PC-3 (cell line): ENCODE data around the gene TNRC18. TPM values are rescaled to one million over a fixed set of nuclear protein-coding genes. Genes with fewer than 3 reads are reported as not detected.
"Not testable (repeated sequence)": the region's sequence is repeated elsewhere in the genome, so short reads cannot be mapped to it uniquely, and the experiment has no call there.

Source experiments
- ATAC-seq: fragments of 200-7000 bp; cut with Tn5 transposase; 2 replicates; pipeline ENCODE4 v1.9.1; 2020; ENCODE audit warnings: mild to moderate bottlenecking, moderate library complexity
- BruUV-seq: library from RNA; stranded (reverse); fragments of 400-500 nt; replicated peaks from 2 replicates; lab custom pipeline; 2021; lab: Mats Ljungman, UMichigan
- CTCF ChIA-PET: fragments of 300-600 bp; sonication (Branson Sonifier 250); formaldehyde crosslinking; loops from one replicate; lab custom pipeline; 2022; ENCODE audit warnings: antibody characterized with exemption; lab: Charles Lee
- POLR2A ChIA-PET: fragments of 300-600 bp; sonication (Branson Sonifier 250); formaldehyde crosslinking; loops from one replicate; lab custom pipeline; 2022; ENCODE audit warnings: antibody characterized with exemption; ENCODE audit not compliant: unreplicated experiment; lab: Charles Lee
- DNase-seq: peaks from one replicate; pipeline ENCODE4 v3.0.0-alpha.2; 2015
- H2AFZ ChIP-seq: fragments of 300-600 bp; sonication (generic); 2 replicates; pipeline ENCODE4 v1.6.0; 2016; ENCODE audit warnings: antibody characterized with exemption, low read length
- H3F3A ChIP-seq: fragments of 300-600 bp; sonication (generic); one replicate; pipeline ENCODE4 v1.6.0; 2017; ENCODE audit warnings: antibody characterized with exemption, low read length, control low read depth, mild to moderate bottlenecking; ENCODE audit not compliant: unreplicated experiment
- H3K27ac ChIP-seq: fragments of 300-600 bp; sonication (generic); 2 replicates; pipeline ENCODE4 v1.5.1; 2016; ENCODE audit warnings: mild to moderate bottlenecking, low read length
- H3K27me3 ChIP-seq: fragments of 300-600 bp; sonication (generic); 2 replicates; pipeline ENCODE4 v1.6.1; 2016; ENCODE audit warnings: low read length, mixed read lengths
- H3K36me3 ChIP-seq: fragments of 300-600 bp; sonication (generic); 2 replicates; pipeline ENCODE4 v1.6.1; 2016; ENCODE audit warnings: low read depth, mixed run types, low read length, mixed read lengths
- H3K4me1 ChIP-seq: fragments of 300-600 bp; sonication (generic); 2 replicates; pipeline ENCODE4 v1.5.1; 2016; ENCODE audit warnings: low read length; ENCODE audit not compliant: insufficient read depth
- H3K4me2 ChIP-seq: fragments of 300-600 bp; sonication (generic); 2 replicates; pipeline ENCODE4 v1.6.0; 2016; ENCODE audit warnings: low read length
- H3K4me3 ChIP-seq: fragments of 300-600 bp; sonication (generic); 2 replicates; pipeline ENCODE4 v1.5.1; 2016; ENCODE audit warnings: mild to moderate bottlenecking, low read length, mixed read lengths
- H3K79me2 ChIP-seq: fragments of 300-600 bp; sonication (generic); 2 replicates; pipeline ENCODE4 v1.6.1; 2017; ENCODE audit warnings: low read length, mixed read lengths
- H3K9ac ChIP-seq: fragments of 300-600 bp; sonication (generic); 2 replicates; pipeline ENCODE4 v1.6.0; 2016; ENCODE audit warnings: mild to moderate bottlenecking, low read length
- H3K9me2 ChIP-seq: fragments of 300-600 bp; sonication (generic); replicated peaks from 2 replicates; pipeline ENCODE4 v1.6.1; 2016; ENCODE audit warnings: mixed run types, low read length, mixed read lengths
- H3K9me3 ChIP-seq: fragments of 300-600 bp; sonication (generic); 2 replicates; pipeline ENCODE4 v1.6.1; 2016; ENCODE audit warnings: low read length, mixed read lengths
- H4K20me1 ChIP-seq: fragments of 300-600 bp; sonication (generic); 2 replicates; pipeline ENCODE4 v1.6.1; 2016; ENCODE audit warnings: low read length, mixed read lengths
- EZH2 ChIP-seq: fragments of 300-600 bp; sonication (generic); IDR thresholded peaks from one replicate; pipeline ENCODE4 v1.6.1; 2017; ENCODE audit warnings: antibody characterized with exemption, mild to moderate bottlenecking, low read length; ENCODE audit not compliant: unreplicated experiment
- EZH2phosphoT487 ChIP-seq: fragments of 300-600 bp; sonication (generic); IDR thresholded peaks from 2 replicates; pipeline ENCODE4 v1.6.1; 2018; ENCODE audit warnings: mild to moderate bottlenecking, antibody characterized with exemption, low read length, borderline replicate concordance
- intact Hi-C: fragments of 100-400 bp; cut with micrococcal nuclease; formaldehyde crosslinking; loops from 2 replicates; pipeline ENCODE4 v1.9.0; 2023
- total RNA-seq: library from RNA; depleted of rRNA; stranded (reverse); fragments of >200 nt; gene quantifications from 2 replicates; pipeline ENCODE4 v1.2.3, GENCODE V29; 2014
- TF ChIP-seq, protein P1 (sequence below): fragments of 300-600 bp; sonication (generic); conservative IDR thresholded peaks from 2 replicates; pipeline ENCODE4 v1.5.1; 2017; ENCODE audit warnings: antibody characterized with exemption, low read depth, mild to moderate bottlenecking, low read length

TNRC18 gene
- total RNA-seq, 1 experiment from 2014 or later = 26.8 TPM

DNA sequence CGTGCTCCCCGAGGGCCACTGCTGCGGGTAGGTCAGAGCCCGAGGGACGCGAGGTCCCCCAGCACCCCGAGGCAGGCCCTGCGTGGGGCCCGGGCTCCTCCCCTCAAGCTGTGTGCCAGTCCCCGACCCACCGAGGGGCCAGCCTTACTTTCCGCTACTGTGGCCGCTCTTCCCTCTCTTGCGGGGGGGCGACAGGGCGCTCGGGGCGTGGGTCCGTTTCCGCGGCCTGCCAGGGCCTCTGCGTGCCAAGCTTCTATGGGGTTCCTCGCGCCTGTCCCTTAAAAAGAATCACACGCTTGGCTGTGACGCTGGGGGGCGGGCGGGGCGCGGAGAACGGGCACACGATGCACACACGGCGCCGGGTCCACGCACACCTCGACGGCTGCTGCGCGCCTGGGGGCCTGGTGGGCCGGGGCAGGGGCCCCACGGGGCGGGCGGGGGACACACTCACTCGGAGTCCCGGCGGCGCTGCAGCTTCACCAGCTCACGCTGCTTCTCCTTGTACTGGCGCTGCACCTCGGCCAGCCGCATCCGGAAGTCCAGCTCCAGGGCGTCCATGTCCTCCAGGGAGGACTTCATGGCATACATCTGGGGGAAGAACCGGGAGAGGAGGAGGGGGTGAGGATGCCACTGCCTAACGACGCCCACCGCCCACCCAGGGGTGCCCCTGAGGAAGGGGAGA, 62.0 kb downstream of the TNRC18 start:
- no peak for DNase-seq
- Histone ChIP-seq H2AFZ (no peak overlapping the region), H3K36me3 (peaks cover 4% of the 10 kb centered on the region; the same call in 1 of the 2 replicates), H3K9me3 (no peaks in the 10 kb centered on the region), H3K27ac (no peak overlapping the region), H4K20me1 (no peaks in the 10 kb centered on the region), H3K9me2 (no peaks in the 10 kb centered on the region), H3K27me3 (no peaks in the 10 kb centered on the region), H3K79me2 (no peaks in the 10 kb centered on the region), H3F3A (no peaks in the 10 kb centered on the region), H3K4me3 (no peak overlapping the region), H3K4me2 (no peak overlapping the region), H3K9ac (no peak overlapping the region), H3K4me1 (no peaks in the 10 kb centered on the region)
- no TSS peak for BruUV-seq
- TF ChIP-seq EZH2 = no peak
- TF ChIP-seq, protein P1, sequence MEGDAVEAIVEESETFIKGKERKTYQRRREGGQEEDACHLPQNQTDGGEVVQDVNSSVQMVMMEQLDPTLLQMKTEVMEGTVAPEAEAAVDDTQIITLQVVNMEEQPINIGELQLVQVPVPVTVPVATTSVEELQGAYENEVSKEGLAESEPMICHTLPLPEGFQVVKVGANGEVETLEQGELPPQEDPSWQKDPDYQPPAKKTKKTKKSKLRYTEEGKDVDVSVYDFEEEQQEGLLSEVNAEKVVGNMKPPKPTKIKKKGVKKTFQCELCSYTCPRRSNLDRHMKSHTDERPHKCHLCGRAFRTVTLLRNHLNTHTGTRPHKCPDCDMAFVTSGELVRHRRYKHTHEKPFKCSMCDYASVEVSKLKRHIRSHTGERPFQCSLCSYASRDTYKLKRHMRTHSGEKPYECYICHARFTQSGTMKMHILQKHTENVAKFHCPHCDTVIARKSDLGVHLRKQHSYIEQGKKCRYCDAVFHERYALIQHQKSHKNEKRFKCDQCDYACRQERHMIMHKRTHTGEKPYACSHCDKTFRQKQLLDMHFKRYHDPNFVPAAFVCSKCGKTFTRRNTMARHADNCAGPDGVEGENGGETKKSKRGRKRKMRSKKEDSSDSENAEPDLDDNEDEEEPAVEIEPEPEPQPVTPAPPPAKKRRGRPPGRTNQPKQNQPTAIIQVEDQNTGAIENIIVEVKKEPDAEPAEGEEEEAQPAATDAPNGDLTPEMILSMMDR = no peak
- TF ChIP-seq EZH2phosphoT487 = no peak
- ChIA-PET CTCF (no interaction called here), POLR2A (no interaction called here)
- intact Hi-C loops = no loop called here
- no peak for ATAC-seq

DNA sequence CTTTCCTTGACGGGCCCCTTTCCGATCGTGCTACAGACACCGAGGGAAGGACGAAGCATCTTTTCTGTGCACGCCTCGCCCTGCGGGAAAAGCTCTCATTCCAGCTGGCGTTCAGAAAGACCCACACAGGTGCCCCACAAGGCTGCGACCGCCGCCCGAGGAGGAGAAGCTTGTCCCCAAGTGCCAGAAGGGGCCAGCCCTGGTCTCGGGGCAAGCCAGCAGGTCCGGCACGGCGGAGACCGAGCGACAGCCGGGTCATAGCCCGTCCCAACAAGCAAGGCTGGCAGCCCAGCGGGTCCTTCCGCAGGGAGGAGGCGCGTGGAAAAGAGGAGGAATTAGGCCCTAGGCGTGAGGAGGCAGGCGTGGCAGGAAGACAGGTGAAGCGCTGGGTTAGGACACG, 62.7 kb downstream of the TNRC18 start:
- Histone ChIP-seq H3K36me3 (peaks cover 8% of the 10 kb centered on the region), H2AFZ (no peak overlapping the region), H3F3A (no peaks in the 10 kb centered on the region), H3K9me2 (no peaks in the 10 kb centered on the region), H3K27me3 (no peaks in the 10 kb centered on the region), H3K4me3 (no peak overlapping the region), H3K9ac (no peak overlapping the region), H3K4me2 (no peak overlapping the region), H4K20me1 (no peaks in the 10 kb centered on the region), H3K27ac (no peak overlapping the region), H3K4me1 (no peaks in the 10 kb centered on the region), H3K79me2 (no peaks in the 10 kb centered on the region), H3K9me3 (no peaks in the 10 kb centered on the region)
- no TSS peak for BruUV-seq
- ChIA-PET POLR2A (no interaction called here), CTCF (no interaction called here)
- DNase-seq (no peak), ATAC-seq (no peak)
- no peak for TF ChIP-seq EZH2phosphoT487
- TF ChIP-seq, protein P1 = no peak
- no peak for TF ChIP-seq EZH2
- intact Hi-C loops = no loop called here

DNA sequence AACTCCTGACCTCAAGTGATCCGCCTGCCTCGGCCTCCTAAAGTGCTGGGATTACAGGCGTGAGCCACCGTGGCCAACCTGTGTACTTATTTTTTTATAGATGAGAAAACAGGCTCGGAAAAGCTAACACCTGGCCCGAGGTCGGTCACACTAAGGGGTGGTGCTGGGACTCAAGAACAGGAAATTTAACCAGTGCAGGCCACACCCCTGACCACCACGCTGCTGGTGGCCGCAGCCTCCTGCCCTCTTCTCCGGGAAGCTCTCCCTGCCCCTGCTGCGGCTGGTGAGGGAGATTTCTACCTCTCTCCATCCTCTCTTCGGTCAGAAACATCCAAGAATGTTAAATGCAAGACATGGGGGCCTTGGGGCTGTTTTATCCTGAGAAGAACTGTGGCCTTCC, 63.2 kb downstream of the TNRC18 start:
- H3K4me2 ChIP-seq = no peak overlapping the region
- ChIA-PET CTCF (no interaction called here), POLR2A (no interaction called here)
- no peak overlapping the region for H2AFZ ChIP-seq
- no peak overlapping the region for H3K4me3 ChIP-seq
- ATAC-seq (no peak), DNase-seq (no peak)
- peaks cover 8% of the 10 kb centered on the region for H3K36me3 ChIP-seq
- no TSS peak for BruUV-seq
- no peaks in the 10 kb centered on the region for H4K20me1 ChIP-seq
- no peak for TF ChIP-seq EZH2phosphoT487
- TF ChIP-seq, protein P1 = no peak
- TF ChIP-seq EZH2 = no peak
- no peaks in the 10 kb centered on the region for H3K9me2 ChIP-seq
- H3K27ac ChIP-seq = no peak overlapping the region
- no peaks in the 10 kb centered on the region for H3F3A ChIP-seq
- no peaks in the 10 kb centered on the region for H3K79me2 ChIP-seq
- no peak overlapping the region for H3K9ac ChIP-seq
- no peaks in the 10 kb centered on the region for H3K9me3 ChIP-seq
- H3K4me1 ChIP-seq = no peaks in the 10 kb centered on the region
- intact Hi-C loops = no loop called here
- H3K27me3 ChIP-seq = no peaks in the 10 kb centered on the region

DNA sequence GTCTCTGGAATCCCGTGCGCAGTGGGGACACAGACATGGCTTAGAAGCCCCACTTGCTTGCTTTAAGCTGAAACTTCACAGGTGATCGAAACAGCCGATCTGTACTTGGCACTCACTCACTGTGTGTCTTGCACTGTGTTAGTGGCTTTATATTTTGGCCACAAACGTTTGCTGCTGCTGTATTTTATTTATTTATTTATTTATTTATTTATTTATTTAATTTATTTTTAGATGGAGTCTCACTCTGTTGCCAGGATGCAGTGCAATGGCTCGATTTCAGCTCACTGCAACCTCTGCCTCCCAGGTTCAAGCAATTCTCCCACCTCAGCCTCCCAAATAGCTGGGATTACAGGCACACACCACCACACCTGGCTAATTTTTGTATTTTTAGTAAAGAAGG, 63.6 kb downstream of the TNRC18 start:
- intact Hi-C loops, H4K20me1 ChIP-seq, H3K79me2 ChIP-seq: not testable (repeated sequence)

More for the DNA sequence above, 63.6 kb downstream of the TNRC18 start:
- H3K27me3 ChIP-seq, H3K4me1 ChIP-seq, H3K9me2 ChIP-seq, DNase-seq, CTCF ChIA-PET, BruUV-seq, H3K27ac ChIP-seq, H3K4me3 ChIP-seq, H3K9ac ChIP-seq, H3K4me2 ChIP-seq, H3K9me3 ChIP-seq, ATAC-seq, H2AFZ ChIP-seq, H3K36me3 ChIP-seq, H3F3A ChIP-seq, POLR2A ChIA-PET: not testable (repeated sequence)
